H1 (cell line): ENCODE results near the gene SLC6A19. TPM values are rescaled to one million over a fixed set of nuclear protein-coding genes. Genes with fewer than 3 reads are reported as not detected.

Experiments used
- JUND ChIP-seq: IDR thresholded peaks from 2 replicates; pipeline ENCODE4 v1.6.1; 2011; ENCODE audit warnings: mild to moderate bottlenecking, improper control_type of control experiment, low read length
- RAD21 ChIP-seq, 2 experiments: IDR thresholded peaks in 1 of 2; conservative IDR thresholded peaks in 1 of 2; 2 replicates each; pipeline ENCODE4 v1.6.1; 2011; ENCODE audit warnings: low read depth in 2 of 2, low read length in 2 of 2, improper control_type of control experiment in 1 of 2, inconsistent platforms in 1 of 2, mild to moderate bottlenecking in 1 of 2, moderate library complexity in 1 of 2
- TEAD4 ChIP-seq: IDR thresholded peaks from 2 replicates; pipeline ENCODE4 v1.6.1; 2012; ENCODE audit warnings: low read depth, low read length, inconsistent platforms, mixed read lengths
- polyA plus RNA-seq, 7 experiments: library from polyadenylated mRNA; depleted of rRNA in 3 of 7; stranded (reverse) in 5 of 7; unstranded in 2 of 7; fragments of >200 nt in 5 of 7; fragments of 200-250 nt in 2 of 7; gene quantifications; 1 replicate in 5 of 7; 2 replicates in 1 of 7; 4 replicates in 1 of 7; pipeline versions ENCODE4 v1.2.1 to v1.2.3, GENCODE V29; 2011 to 2013; ENCODE audit warnings: missing spikeins in 2 of 7, mixed read lengths in 2 of 7
- total RNA-seq: library from RNA; stranded (reverse); fragmentation: NEBNext Ultra II Directional; extraction: Animal tissue kit (Norgen Biotek cat#: 25700); gene quantifications from 2 replicates; pipeline ENCODE4 v1.2.1, GENCODE V29; 2021

Gene SLC6A19
- total and polyA plus RNA-seq, 2 of the 8 experiments (the other 6 are each of a cell fraction or from before 2014, with no cell fraction given), result 0.02 TPM; not detected in 1

GRCh38 chr5:1224631-1225030 is 23.2 kb downstream of the SLC6A19 start (continued):
- TF ChIP-seq RAD21 (IDR thresholded peaks at IDR 0.05 in 1 of 2, conservative IDR thresholded peaks at IDR 0.05 in 1 of 2; ENCODE audit: low read depth in 2 of 2, low read length in 2 of 2) (no peak), JUND (no peak), TEAD4 (no peak)
